Measurements from ENCODE around the gene IRF1. TPM values are rescaled to one million over a fixed set of nuclear protein-coding genes. Genes with fewer than 3 reads are reported as not detected.

IRF1 gene
- total and polyA plus RNA-seq, 2 of the 8 experiments (the other 6 are each of a cell fraction or from before 2014, with no cell fraction given), result 4.0 to 8.5 TPM

- no peak overlapping the region for H3K18ac ChIP-seq (ENCODE audit: extremely low read depth, low read length)
- H2BK15ac ChIP-seq (ENCODE audit: low read length), result 0 out of 2 replicates have a peak overlapping the region, but pooled peaks have one; percentile 81
- H2AK5ac ChIP-seq (ENCODE audit: low read depth, low read length), result 0 out of 2 replicates have a peak overlapping the region, but pooled peaks have one; percentile 65
- no peak overlapping the region for H4K91ac ChIP-seq (replicated peaks; ENCODE audit: insufficient read length, low read length)
- H3K4ac ChIP-seq (replicated peaks; ENCODE audit: insufficient read length, low read depth, low read length), result no peak overlapping the region
- no peaks in the 10 kb centered on the region for H3K36me3 ChIP-seq (ENCODE audit: control insufficient read depth in 2 of 4, insufficient read depth in 4 of 4, low read length in 3 of 4)
- CTCF ChIA-PET (ENCODE audit: partially characterized antibody), result interaction anchor here (0.7 to 9.6 kb wide), 14 partner anchors 10 to 1654 kb away, joined by 3 to 77 read pairs (median 5); partner anchors contain the start of gene IRF1
- H3K27me3 ChIP-seq (replicated peaks in 1 of 4; ENCODE audit: control insufficient read depth in 3 of 4, extremely low read depth in 1 of 4, insufficient read depth in 3 of 4, low read length in 3 of 4), result no peaks in the 10 kb centered on the region
- H3K9ac ChIP-seq (replicated peaks in 1 of 4; ENCODE audit: extremely low read depth in 1 of 4, low read depth in 3 of 4, low read length in 3 of 4), result no peak overlapping the region
- no peak overlapping the region for H2BK12ac ChIP-seq (ENCODE audit: low read depth, low read length)
- 92% methylated on average over 3 of the region's 3 CpGs; no CpG with 5 or more reads in 1 of the 2 experiments for WGBS, 2 experiments (ENCODE audit: extremely low coverage in 1 of 2, insufficient coverage in 1 of 2, insufficient read length in 1 of 2, insufficient replicate concordance in 2 of 2, low coverage in 1 of 2, low lambda C conversion rate in 2 of 2, missing lambda C conversion rate in 1 of 2)
- H3K14ac ChIP-seq (ENCODE audit: insufficient read length), result no peak overlapping the region
- H3K56ac ChIP-seq (replicated peaks; ENCODE audit: insufficient read length, low read depth, low read length), result no peak overlapping the region
- no peak overlapping the region for H2BK120ac ChIP-seq (replicated peaks; ENCODE audit: low read depth, low read length)
- H3K4me2 ChIP-seq (ENCODE audit: insufficient read depth in 1 of 2, low read depth in 2 of 2, low read length in 2 of 2), result no peak overlapping the region; a peak in 1 of 4 replicates
- H4K8ac ChIP-seq (ENCODE audit: extremely low read depth, insufficient read depth, low read length), result no peak overlapping the region
- H2AFZ ChIP-seq (ENCODE audit: low read length), result no peak overlapping the region
- no peak overlapping the region for H3K27ac ChIP-seq (ENCODE audit: low read depth, low read length)
- H3K23ac ChIP-seq (ENCODE audit: insufficient read length), result no peak overlapping the region
- H3K4me3 ChIP-seq (ENCODE audit: extremely low read depth in 1 of 4, insufficient read depth in 2 of 4, low read depth in 3 of 4, low read length in 4 of 4), result no peak overlapping the region
- no peak overlapping the region for H4K5ac ChIP-seq (ENCODE audit: insufficient read length, low read depth, low read length)
- no peaks in the 10 kb centered on the region for H3K9me3 ChIP-seq (ENCODE audit: insufficient read depth in 2 of 2, low read depth in 1 of 2, low read length in 1 of 2)
- no peak for FAIRE-seq
- POLR2A ChIA-PET (ENCODE audit: partially characterized antibody), result interaction anchor here (0.9 to 2.9 kb wide), 6 partner anchors 9 to 63 kb away, joined by 3 to 25 read pairs (median 5); partner anchors contain the start of gene IRF1
- H2BK20ac ChIP-seq (ENCODE audit: low read length), result no peak overlapping the region
- no peaks in the 10 kb centered on the region for H3K79me1 ChIP-seq (ENCODE audit: low read depth, low read length)
- DNase-seq (ENCODE audit: low read depth in 1 of 2, low spot score in 2 of 2), result no peak
- no peaks in the 10 kb centered on the region for H4K20me1 ChIP-seq (replicated peaks in 1 of 2; ENCODE audit: control insufficient read depth in 1 of 2, insufficient read depth in 2 of 2, low read length in 2 of 2)
- H3K4me1 ChIP-seq (replicated peaks in 1 of 4; ENCODE audit: control insufficient read depth in 3 of 4, insufficient read depth in 4 of 4, low read length in 3 of 4), result peaks cover 0 to 10% (median 0%) of the 10 kb centered on the region in 4 experiments; a peak in 2 of 7 replicates
- H2BK5ac ChIP-seq (ENCODE audit: low read depth, low read length), result no peak overlapping the region
- H3K79me2 ChIP-seq (ENCODE audit: control insufficient read depth in 1 of 2, insufficient read depth in 2 of 2, low read length in 2 of 2), result no peaks in the 10 kb centered on the region
- H3K23me2 ChIP-seq (ENCODE audit: low read depth, low read length), result no peaks in the 10 kb centered on the region
- TF ChIP-seq CTBP2 (IDR thresholded peaks at IDR 0.05; ENCODE audit: borderline replicate concordance, insufficient read depth, insufficient read length, low read length), result no peak
- TF ChIP-seq POLR2A (IDR thresholded peaks at IDR 0.05; ENCODE audit: control extremely low read depth in 1 of 2, low read depth in 2 of 2, low read length in 2 of 2), result no peak
- TF ChIP-seq ZNF274 (IDR thresholded peaks at IDR 0.05; ENCODE audit: borderline replicate concordance, extremely low read depth, low read length), result no peak
- no peak for TF ChIP-seq CTCF (IDR thresholded peaks at IDR 0.05; ENCODE audit: control extremely low read depth in 1 of 3, insufficient read depth in 1 of 3, low read depth in 1 of 3, low read length in 3 of 3)
- no peak for TF ChIP-seq EP300 (IDR thresholded peaks at IDR 0.05; ENCODE audit: borderline replicate concordance in 1 of 2, low read depth in 2 of 2, low read length in 2 of 2)
- TF ChIP-seq SIN3A (conservative IDR thresholded peaks at IDR 0.05 in 1 of 2, IDR thresholded peaks at IDR 0.05 in 1 of 2; ENCODE audit: low read depth in 1 of 2, low read length in 2 of 2), result no peak
- TF ChIP-seq SP1 (IDR thresholded peaks at IDR 0.05; ENCODE audit: low read depth, low read length), result peak; percentile 77
- TF ChIP-seq E2F6 (IDR thresholded peaks at IDR 0.05), result no peak
Observed at GRCh38 chr5:132474131-132474723, 16.3 kb downstream of the IRF1 start.

All from H1 (cell line).